K562 (cell line): Measurements from ENCODE around the gene IP6K2. TPM values are rescaled to one million over a fixed set of nuclear protein-coding genes. Genes with fewer than 3 reads are reported as not detected.

ENCODE experiments used
- CBX5 ChIP-seq: IDR thresholded peaks from 2 replicates; pipeline ENCODE4 v1.6.1; 2014; ENCODE audit warnings: low read depth, borderline replicate concordance
- CCAR2 ChIP-seq: fragments of 200-400 bp; formaldehyde crosslinking; IDR thresholded peaks from 2 replicates; pipeline ENCODE4 v1.6.1; 2017; ENCODE audit warnings: mild to moderate bottlenecking, low read depth, low read length
- CREB3 ChIP-seq: fragments of 450-650 bp; conservative IDR thresholded peaks from 2 replicates; pipeline ENCODE4 v1.6.1; 2016; ENCODE audit warnings: missing genetic modification characterization, low read depth, mild to moderate bottlenecking, missing compliant biosample characterization, moderate library complexity
- CREM ChIP-seq: IDR thresholded peaks from 2 replicates; pipeline ENCODE4 v1.6.1; 2014; ENCODE audit warnings: antibody characterized with exemption, low read depth
- CUX1 ChIP-seq: fragments of 200-800 bp; sonication (Bioruptor generic); IDR thresholded peaks from 2 replicates; pipeline ENCODE4 v1.6.1; 2016; ENCODE audit warnings: missing genetic modification characterization, missing compliant biosample characterization
- E2F6 ChIP-seq, 2 experiments: IDR thresholded peaks; 2 replicates each; pipeline ENCODE4 v1.6.1; 2011; ENCODE audit warnings: borderline replicate concordance in 1 of 2, control low read depth in 1 of 2, low read depth in 1 of 2, low read length in 1 of 2, mild to moderate bottlenecking in 1 of 2, mixed read lengths in 1 of 2, moderate library complexity in 1 of 2; ENCODE audit not compliant: insufficient read depth in 1 of 2, insufficient read length in 1 of 2, poor library complexity in 1 of 2, severe bottlenecking in 1 of 2; ENCODE audit errors: extremely low read depth in 1 of 2
- FOXP1 ChIP-seq: sonication (generic); formaldehyde crosslinking; IDR thresholded peaks from 2 replicates; pipeline ENCODE4 v1.8.0; 2022; ENCODE audit warnings: mild to moderate bottlenecking, missing genetic modification reagents
- MCM5 ChIP-seq: fragments of 450-650 bp; IDR thresholded peaks from 2 replicates; pipeline ENCODE4 v1.6.1; 2016; ENCODE audit warnings: low read depth
- NCOA2 ChIP-seq, 2 experiments: fragments of 450-650 bp; IDR thresholded peaks; 2 replicates each; pipeline ENCODE4 v1.6.1; 2018; ENCODE audit warnings: mild to moderate bottlenecking in 2 of 2, moderate library complexity in 1 of 2; ENCODE audit not compliant: partially characterized antibody in 2 of 2
- NFYB ChIP-seq: IDR thresholded peaks from 2 replicates; pipeline ENCODE4 v1.6.1; 2011; ENCODE audit warnings: mild to moderate bottlenecking, moderate library complexity; ENCODE audit not compliant: insufficient read length; ENCODE audit errors: extremely low read depth
- POLR2AphosphoS5 ChIP-seq: IDR thresholded peaks from 2 replicates; pipeline ENCODE4 v1.6.1; 2011; ENCODE audit warnings: mild to moderate bottlenecking, low read depth, low read length, moderate library complexity; ENCODE audit not compliant: control insufficient read depth, insufficient read depth
- SAP30 ChIP-seq: fragments of 200-600 bp; sonication (generic); IDR thresholded peaks from 2 replicates; pipeline ENCODE4 v1.6.1; 2012; ENCODE audit warnings: borderline replicate concordance, low read depth, mild to moderate bottlenecking, moderate library complexity, low read length, control low read depth, inconsistent platforms; ENCODE audit not compliant: insufficient read depth, poor library complexity, severe bottlenecking
- SMARCB1 ChIP-seq: IDR thresholded peaks from 2 replicates; pipeline ENCODE4 v1.6.1; 2011; ENCODE audit warnings: improper control_type of control experiment, low read depth; ENCODE audit not compliant: insufficient read length
- SOX6 ChIP-seq: fragments of 450-650 bp; IDR thresholded peaks from 2 replicates; pipeline ENCODE4 v1.6.1; 2014; ENCODE audit warnings: mild to moderate bottlenecking
- TFAP4 ChIP-seq: sonication (generic); formaldehyde crosslinking; IDR thresholded peaks from 2 replicates; pipeline ENCODE4 v1.8.0; 2022; ENCODE audit warnings: missing genetic modification reagents, mild to moderate bottlenecking, moderate library complexity, borderline replicate concordance
- ZBTB8A ChIP-seq: fragments of 450-650 bp; IDR thresholded peaks from 2 replicates; pipeline ENCODE4 v1.6.1; 2018; ENCODE audit warnings: mild to moderate bottlenecking, moderate library complexity; ENCODE audit not compliant: partially characterized antibody
- ZNF282 ChIP-seq: sonication (generic); formaldehyde crosslinking; IDR thresholded peaks from 2 replicates; pipeline ENCODE4 v1.8.1; 2023; ENCODE audit warnings: missing genetic modification reagents
- ZNF354B ChIP-seq: fragments of 250-450 bp; sonication (Bioruptor Pico); IDR thresholded peaks from 2 replicates; pipeline ENCODE4 v1.4.0; 2020
- ZNF668 ChIP-seq: fragments of 250-450 bp; sonication (Bioruptor Pico); IDR thresholded peaks from 2 replicates; pipeline ENCODE4 v1.8.0; 2022; ENCODE audit warnings: mild to moderate bottlenecking, inconsistent platforms
- polyA plus RNA-seq, 8 experiments: library from polyadenylated mRNA; depleted of rRNA in 4 of 8; stranded (reverse) in 5 of 8; unstranded in 3 of 8; fragments of >200 nt; fragmentation: Nextera tagmentation in 2 of 8; fragmentation: Illumina TruSeq in 1 of 8; extraction: Ambion mirVana in 2 of 8; extraction: Trizol in 1 of 8; gene quantifications; 2 replicates each; pipeline versions ENCODE4 v1.2.1 to v1.2.3, GENCODE V29; 2011 to 2014; ENCODE audit warnings: inconsistent platforms in 1 of 8, missing spikeins in 1 of 8
- total RNA-seq, 7 experiments: library from RNA; depleted of rRNA in 6 of 7; stranded (reverse); fragments of >200 nt in 6 of 7; fragmentation: Illumina TruSeq in 2 of 7; extraction: Trizol in 2 of 7; gene quantifications; 2 replicates each; pipeline versions ENCODE4 v1.2.1 to v1.2.3, GENCODE V29; 2011 to 2021; ENCODE audit warnings: low replicate concordance in 1 of 7

IP6K2 gene
- total and polyA plus RNA-seq, 9 of the 15 experiments (the other 6 are each of a cell fraction or from before 2014, with no cell fraction given), result 19.6 to 78.1 (median 48.0) TPM

- no peak for TF ChIP-seq CREB3
- no peak for TF ChIP-seq CBX5
- peak; percentile 67; the same call in 1 of the 2 replicates for TF ChIP-seq TFAP4 (CRISPR knock-in tag)
- peak; percentile 63 for TF ChIP-seq SAP30
- TF ChIP-seq ZNF282 (CRISPR knock-in tag), result no peak
- TF ChIP-seq CCAR2, result no peak
- TF ChIP-seq CREM, result peak; percentile 63
- TF ChIP-seq ZNF668 (CRISPR knock-in tag), result no peak
- peak in 1 of 2 experiments; percentile 28 for TF ChIP-seq E2F6 (IDR thresholded peaks at IDR 0.05; ENCODE audit: borderline replicate concordance in 1 of 2, extremely low read depth in 1 of 2, insufficient read depth in 1 of 2, insufficient read length in 1 of 2, low read depth in 1 of 2, low read length in 1 of 2, poor library complexity in 1 of 2, severe bottlenecking in 1 of 2)
- no peak for TF ChIP-seq NCOA2 (IDR thresholded peaks at IDR 0.05; ENCODE audit: partially characterized antibody in 2 of 2)
- peak; percentile 61 for TF ChIP-seq NFYB
- TF ChIP-seq MCM5, result no peak
- no peak for TF ChIP-seq SMARCB1
- TF ChIP-seq CUX1, result no peak
- no peak for TF ChIP-seq ZBTB8A
- peak; percentile 84 for TF ChIP-seq POLR2AphosphoS5
- TF ChIP-seq SOX6, result peak; percentile 29; the same call in 1 of the 2 replicates
- TF ChIP-seq ZNF354B (CRISPR knock-in tag), result no peak
- TF ChIP-seq FOXP1 (CRISPR knock-in tag), result no peak
Observed at GRCh38 chr3:48716982-48717746, at the start of gene IP6K2 (continued).
